Mucosa of gallbladder (tissue), 1 donor: ENCODE measurements around the gene HLF. TPM values are rescaled to one million over a fixed set of nuclear protein-coding genes. Genes with fewer than 3 reads are reported as not detected.

Experiments used
- DNase-seq: peaks from one replicate; pipeline ENCODE4 v3.0.0-alpha.2; 2020; ENCODE audit warnings: low spot score
- total RNA-seq: library from RNA; stranded (reverse); gene quantifications from one replicate; pipeline ENCODE4 v1.2.1, GENCODE V29; 2021
- donor health status: DM: no; HTN: no; CAD: no.

HLF gene, protein sequence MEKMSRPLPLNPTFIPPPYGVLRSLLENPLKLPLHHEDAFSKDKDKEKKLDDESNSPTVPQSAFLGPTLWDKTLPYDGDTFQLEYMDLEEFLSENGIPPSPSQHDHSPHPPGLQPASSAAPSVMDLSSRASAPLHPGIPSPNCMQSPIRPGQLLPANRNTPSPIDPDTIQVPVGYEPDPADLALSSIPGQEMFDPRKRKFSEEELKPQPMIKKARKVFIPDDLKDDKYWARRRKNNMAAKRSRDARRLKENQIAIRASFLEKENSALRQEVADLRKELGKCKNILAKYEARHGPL
- 18.3 TPM for total RNA-seq

- peak; percentile 81 for DNase-seq
These were observed at the start of gene HLF for GRCh38 chr17:55264645-55265298. Gene HLF (plus strand): TSS chr17:55264960. CDS start chr17:55265485, 525 bp downstream.

GRCh38 chr17:55215711-55216110 is 49.0 kb upstream of the HLF start:
- no peak for DNase-seq

DNA sequence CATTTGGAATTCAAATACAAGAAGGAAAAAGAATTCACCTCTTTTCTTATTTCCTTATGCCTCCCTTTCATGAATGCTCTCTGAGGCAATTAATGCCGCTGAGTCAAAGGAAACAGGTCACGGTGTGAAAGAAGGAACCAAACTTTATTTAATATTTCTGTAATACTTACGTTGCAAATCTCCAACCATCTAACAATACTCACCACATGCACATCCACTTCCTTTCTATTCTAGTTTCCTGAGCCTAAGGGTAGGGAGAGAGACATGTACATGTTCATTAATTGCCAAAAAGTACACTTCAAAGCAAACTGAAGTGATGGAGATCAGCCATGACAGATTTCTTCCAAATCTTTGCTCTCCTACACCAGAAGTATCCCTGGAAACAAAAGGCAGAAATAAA is 47.9 kb upstream of the HLF start:
- no peak for DNase-seq

- no peak for DNase-seq
These were observed 45.3 kb upstream of the HLF start for GRCh38 chr17:55219459-55219858.

DNA sequence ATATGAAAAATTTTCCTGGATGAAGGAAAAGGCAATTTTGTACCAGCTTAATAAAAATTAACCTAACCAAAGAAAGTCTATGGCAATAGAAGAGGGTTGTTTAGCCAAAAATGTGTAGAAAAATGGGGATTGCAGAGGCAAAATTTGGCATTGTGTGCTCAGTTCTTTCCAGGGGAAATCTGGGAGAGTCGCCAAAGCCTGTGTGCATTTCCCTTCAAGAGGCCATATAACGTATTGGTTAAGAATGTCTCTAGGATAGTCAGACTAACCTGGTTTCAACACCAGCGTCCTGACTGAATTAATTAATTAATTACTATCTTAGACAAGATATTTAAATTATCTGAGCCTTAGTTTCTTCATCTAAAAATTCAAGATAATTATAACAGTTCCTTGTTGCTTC is 44.8 kb upstream of the HLF start:
- no peak for DNase-seq

GRCh38 chr17:55223524-55223923 is 41.2 kb upstream of the HLF start:
- no peak for DNase-seq

DNA sequence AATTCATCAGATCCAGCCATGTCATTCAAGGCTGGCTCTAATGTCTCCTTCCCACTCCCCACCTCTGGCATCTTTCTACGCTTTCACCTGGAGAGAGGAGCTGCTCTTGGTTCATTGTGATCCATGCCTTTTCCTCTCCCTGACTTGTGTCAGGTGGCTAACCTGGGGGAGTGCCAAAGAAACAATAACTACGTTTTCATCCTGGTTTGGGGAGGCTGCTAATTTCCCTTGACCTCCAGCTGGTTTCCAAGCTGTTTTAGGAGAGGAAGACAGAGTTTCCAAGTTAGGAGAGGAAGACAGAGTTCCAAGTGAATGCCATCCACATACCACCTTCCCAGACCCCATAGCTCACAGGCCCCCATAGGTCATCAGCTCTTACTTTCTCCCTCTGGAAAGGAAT is 40.0 kb upstream of the HLF start:
- DNase-seq = no peak

- no peak for DNase-seq
These were observed 39.5 kb upstream of the HLF start for GRCh38 chr17:55225237-55225636.

DNA sequence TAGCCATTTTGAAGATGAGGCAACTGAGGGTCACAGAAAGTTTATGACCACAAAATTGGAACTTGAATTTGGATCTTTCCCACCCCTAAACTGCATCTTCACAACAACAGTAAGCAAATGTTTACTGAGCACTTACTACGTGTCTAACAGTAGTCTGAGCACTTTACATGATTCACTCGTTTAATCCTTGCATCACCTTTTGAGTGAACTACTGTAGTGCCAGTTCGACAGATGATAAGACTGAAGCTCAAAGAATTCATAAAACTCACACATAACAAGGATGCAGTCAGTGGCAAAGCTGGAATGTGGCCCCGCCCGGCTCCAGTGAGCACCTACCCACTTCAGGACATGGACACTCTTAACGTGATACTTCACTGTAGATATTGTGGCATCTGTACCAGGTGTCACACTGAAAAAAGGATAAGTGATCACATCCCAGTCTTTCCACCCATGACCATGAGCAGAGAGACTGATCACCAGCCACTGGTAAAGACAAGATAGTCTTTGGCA is 36.0 kb upstream of the HLF start:
- DNase-seq = no peak

DNA sequence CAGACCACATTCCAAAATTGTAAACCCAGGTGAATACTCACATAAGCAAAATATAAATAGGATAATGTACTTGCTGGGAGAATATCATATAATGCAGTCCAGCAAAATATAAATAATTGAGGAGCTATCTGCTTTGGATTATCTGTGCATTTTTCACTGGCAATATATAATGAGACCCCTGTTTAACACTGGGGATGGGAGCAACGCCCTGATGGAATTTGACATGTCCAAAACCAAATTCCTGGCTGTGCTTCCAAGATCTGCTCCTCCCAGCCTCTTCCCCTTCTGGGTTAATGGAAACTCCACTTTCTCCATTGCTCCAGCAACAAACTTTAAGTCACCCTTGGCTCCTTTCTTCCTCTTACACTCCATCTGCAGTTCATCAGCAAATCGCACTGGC is 35.5 kb upstream of the HLF start:
- no peak for DNase-seq

DNA sequence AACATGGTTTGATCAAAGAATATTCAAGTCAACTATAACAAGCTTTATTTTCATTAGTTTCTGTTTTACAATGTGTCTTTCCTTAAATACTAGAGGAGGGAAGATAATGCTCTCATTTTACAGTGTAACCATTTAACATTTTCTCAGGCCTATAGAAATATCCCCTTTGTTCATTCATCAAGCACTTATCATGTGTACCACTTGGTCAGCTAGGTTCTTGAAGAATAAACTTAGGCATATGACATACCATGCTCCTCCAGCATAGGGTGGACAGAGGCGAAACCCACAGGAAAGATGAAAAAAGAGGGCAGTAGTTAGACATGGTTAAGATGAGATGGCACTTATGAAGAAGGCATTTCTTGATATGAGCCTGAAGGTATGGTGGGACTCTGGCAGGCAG is 34.0 kb upstream of the HLF start:
- no peak for DNase-seq

GRCh38 chr17:55233840-55234239 is 30.9 kb upstream of the HLF start:
- no peak for DNase-seq

DNA sequence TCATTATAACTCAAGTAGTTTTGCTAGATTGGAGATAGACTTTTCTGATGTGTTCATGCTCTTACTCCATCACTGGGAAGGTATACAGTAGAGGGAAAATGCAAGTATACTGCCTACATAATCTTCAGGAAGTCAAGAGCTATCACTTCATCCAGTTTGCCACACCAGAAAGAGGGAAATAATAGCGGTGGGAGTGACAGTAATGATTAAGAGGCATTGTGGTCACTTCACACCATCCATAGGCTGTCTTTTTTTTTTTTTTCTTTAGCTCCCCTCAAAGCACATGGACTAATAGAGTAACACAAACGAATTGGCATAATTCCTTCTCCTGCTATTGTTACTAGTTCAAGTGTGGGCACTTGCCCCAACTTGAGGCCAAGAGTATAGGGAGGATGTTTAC is 28.4 kb upstream of the HLF start:
- DNase-seq = no peak

- DNase-seq = no peak
These were observed 27.5 kb upstream of the HLF start for GRCh38 chr17:55237268-55237667.

DNA sequence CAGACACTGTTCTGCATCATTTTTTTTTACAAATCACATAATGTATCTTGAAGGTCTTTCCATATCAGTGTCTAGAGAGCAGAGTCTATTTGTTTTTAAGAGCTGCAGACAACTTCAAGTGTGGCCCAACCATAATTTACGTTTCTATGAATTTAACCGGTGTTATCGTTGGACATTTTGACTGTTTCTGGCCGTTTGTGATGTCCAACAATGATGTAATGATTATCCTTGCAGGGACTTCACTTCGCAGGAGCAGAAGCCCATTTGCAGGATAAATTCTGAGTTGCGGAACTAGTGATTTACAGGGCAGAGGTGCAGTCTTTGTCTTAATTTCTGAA is 26.9 kb upstream of the HLF start:
- no peak for DNase-seq

DNA sequence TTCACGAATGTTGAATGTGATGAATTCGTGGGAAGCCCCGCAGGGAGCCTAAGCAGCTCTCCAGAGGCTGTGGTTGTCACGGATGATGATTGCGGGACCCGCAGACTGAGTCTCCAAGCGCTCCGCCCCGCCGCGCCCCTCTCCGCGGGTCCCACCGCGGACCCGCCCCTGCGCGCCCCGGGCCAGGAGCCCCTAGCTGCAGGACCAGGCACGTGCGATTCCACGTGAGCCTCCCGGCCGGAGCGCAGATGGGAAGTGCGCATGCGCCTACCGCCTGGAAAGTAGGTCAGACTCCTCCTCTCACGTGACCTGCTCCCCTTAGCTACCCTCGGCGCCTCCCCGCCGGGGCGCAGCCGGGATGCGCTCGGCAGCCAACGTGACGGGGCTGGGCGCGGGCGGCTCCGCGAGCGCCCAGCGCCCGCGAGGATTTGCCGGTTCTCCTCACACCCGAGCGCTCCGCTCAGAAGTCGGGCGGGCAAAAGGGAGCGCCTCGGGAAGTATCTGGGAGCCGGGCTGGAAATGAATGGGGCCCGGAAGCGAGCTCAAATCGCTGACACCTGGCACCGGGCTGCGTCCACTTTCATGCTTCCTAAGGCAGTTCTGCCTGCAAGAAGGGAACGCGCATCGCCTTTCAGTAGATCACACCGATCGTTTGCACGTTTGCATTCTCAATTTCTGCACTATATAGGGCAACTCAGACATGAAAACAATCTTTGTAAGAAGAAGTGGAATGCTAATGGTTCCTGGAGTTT is 26.4 kb upstream of the HLF start:
- peak; percentile 95 for DNase-seq

DNA sequence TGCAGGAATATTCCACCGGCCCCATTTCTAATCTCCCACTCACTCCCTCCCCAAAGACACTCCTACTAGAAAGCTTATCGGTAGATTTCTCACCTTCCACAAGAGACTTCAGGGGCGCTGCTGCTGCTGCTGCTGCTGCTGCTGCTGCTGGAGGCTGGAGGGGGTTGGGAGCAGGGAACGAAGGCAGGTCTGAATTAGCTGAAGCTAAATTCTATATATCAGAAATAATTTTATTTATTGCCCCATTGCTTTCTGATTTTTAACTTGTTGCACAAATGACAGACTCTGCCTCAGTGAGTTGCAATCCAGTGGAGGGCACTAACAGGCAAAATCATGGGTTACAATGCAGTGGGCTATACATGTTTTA is 25.8 kb upstream of the HLF start:
- DNase-seq = no peak

DNA sequence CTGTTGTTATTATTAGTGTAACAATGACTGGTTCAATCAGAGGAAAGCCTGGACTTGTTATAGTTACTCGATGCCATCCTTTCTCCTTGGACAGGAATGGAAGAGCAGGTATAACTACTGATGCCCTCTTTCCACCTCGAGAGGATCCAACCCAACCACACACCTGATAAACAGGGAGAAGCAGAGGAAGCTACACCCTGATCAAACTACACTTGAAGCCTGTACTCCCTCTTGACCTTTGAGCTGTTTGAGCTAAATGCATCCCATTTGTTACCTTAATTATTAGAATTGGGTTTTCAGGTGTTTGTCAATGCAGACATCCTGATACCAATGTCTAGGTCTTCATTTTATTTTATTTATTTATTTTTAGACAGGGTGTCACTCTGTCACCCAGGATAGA is 23.7 kb upstream of the HLF start:
- DNase-seq = no peak

DNA sequence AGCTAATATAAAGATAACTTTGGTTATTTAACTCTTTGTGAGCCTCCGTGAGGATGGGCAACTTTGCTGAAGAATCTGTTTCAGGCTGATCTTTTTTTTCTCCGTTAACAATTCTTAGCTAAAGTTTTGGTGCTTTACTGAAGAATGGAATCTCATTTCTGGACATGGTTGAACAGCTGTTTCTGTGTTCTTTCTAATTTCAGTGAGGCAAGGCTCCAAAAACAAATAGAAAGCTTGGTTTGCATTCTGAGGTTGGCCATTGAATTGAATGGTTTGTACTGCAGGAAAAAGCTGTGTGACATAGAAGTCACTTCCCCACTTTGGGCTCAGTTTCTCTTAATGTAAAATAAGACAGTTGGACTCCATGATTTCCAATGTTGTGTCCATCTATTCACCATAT is 22.3 kb upstream of the HLF start:
- DNase-seq = no peak

- DNase-seq = no peak
These were observed 18.8 kb upstream of the HLF start for GRCh38 chr17:55245986-55246385.

GRCh38 chr17:55246583-55246982 is 18.2 kb upstream of the HLF start:
- DNase-seq = no peak

DNA sequence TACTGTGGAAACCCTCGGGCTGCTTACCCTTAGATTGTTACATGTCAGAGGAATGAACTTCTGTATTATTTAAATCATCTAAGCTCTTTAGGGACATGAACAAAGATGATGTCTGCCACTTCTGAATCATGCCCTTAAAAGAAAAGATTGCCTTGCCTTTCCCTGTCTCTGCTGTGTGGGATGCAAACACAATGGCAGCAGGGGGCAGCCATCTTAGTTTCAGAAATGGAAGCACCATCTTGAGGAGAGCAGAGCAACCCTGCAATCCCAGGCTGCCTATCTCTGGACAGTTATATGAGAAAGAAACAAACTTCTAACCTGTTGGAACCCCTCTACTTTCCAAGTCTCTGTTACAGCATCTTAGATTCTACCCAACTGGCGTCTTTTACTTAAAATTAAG is 16.7 kb upstream of the HLF start:
- DNase-seq = no peak

GRCh38 chr17:55249861-55250260 is 14.9 kb upstream of the HLF start:
- no peak for DNase-seq
